IMR-90 (cell line): ENCODE data around the gene IP6K3. TPM values are rescaled to one million over a fixed set of nuclear protein-coding genes. Genes with fewer than 3 reads are reported as not detected.

ENCODE experiments used
- ATAC-seq: fragments of 200-7000 bp; cut with Tn5 transposase; 2 replicates; pipeline ENCODE4 v1.9.1; 2020; ENCODE audit warnings: low read depth, mild to moderate bottlenecking, moderate library complexity
- BruUV-seq: library from RNA; stranded (reverse); fragments of 400-500 nt; replicated peaks from 2 replicates; lab custom pipeline; 2021; lab: Mats Ljungman, UMichigan
- CTCF ChIA-PET: fragments of 300-600 bp; formaldehyde crosslinking; extraction: SDS; loops from one replicate; lab custom pipeline; 2021; ENCODE audit warnings: antibody characterized with exemption; lab: Yijun Ruan, JAX
- POLR2A ChIA-PET: fragments of 300-600 bp; sonication (Branson Sonifier 250); formaldehyde crosslinking; loops from one replicate; lab custom pipeline; 2022; ENCODE audit warnings: antibody characterized with exemption; ENCODE audit not compliant: unreplicated experiment; lab: Charles Lee
- DNase-seq: peaks from one replicate; pipeline ENCODE4 v3.0.0; 2013
- H2AFZ ChIP-seq: replicated peaks from 2 replicates; pipeline ENCODE3; 2013; ENCODE audit warnings: low read length, mild to moderate bottlenecking; ENCODE audit not compliant: poor library complexity
- H2AK5ac ChIP-seq: 2 replicates; pipeline ENCODE4 v1.6.1; 2013; ENCODE audit warnings: low read depth, low read length, inconsistent platforms
- H2AK9ac ChIP-seq: replicated peaks from 2 replicates; pipeline ENCODE3; 2013; ENCODE audit warnings: mild to moderate bottlenecking, low read depth, low read length, moderate library complexity; ENCODE audit not compliant: poor library complexity
- H2BK120ac ChIP-seq: 2 replicates; pipeline ENCODE4 v1.6.1; 2013; ENCODE audit warnings: low read depth, low read length, inconsistent platforms
- H2BK15ac ChIP-seq: 3 replicates; pipeline ENCODE4 v1.6.1; 2013; ENCODE audit warnings: low read depth, low read length, inconsistent platforms
- H2BK20ac ChIP-seq: 2 replicates; pipeline ENCODE4 v1.6.1; 2013; ENCODE audit warnings: low read depth, mild to moderate bottlenecking, inconsistent platforms, low read length, moderate library complexity
- H2BK5ac ChIP-seq: 2 replicates; pipeline ENCODE4 v1.6.1; 2013; ENCODE audit warnings: mild to moderate bottlenecking, low read depth, low read length, inconsistent platforms; ENCODE audit not compliant: poor library complexity, severe bottlenecking
- H3K14ac ChIP-seq: replicated peaks from 2 replicates; pipeline ENCODE4 v1.6.1; 2013; ENCODE audit warnings: low read depth, low read length, inconsistent platforms
- H3K18ac ChIP-seq: 2 replicates; pipeline ENCODE4 v1.6.1; 2013; ENCODE audit warnings: low read depth, low read length, control low read depth
- H3K23ac ChIP-seq: 2 replicates; pipeline ENCODE4 v1.6.1; 2013; ENCODE audit warnings: low read depth, low read length, inconsistent platforms
- H3K27ac ChIP-seq: 2 replicates; pipeline ENCODE4 v1.5.1; 2013; ENCODE audit warnings: mild to moderate bottlenecking, control low read depth, low read length; ENCODE audit not compliant: insufficient read depth
- H3K27me3 ChIP-seq: 2 replicates; pipeline ENCODE4 v1.6.1; 2013; ENCODE audit warnings: low read length; ENCODE audit not compliant: control insufficient read depth, insufficient read depth
- H3K36me3 ChIP-seq: 2 replicates; pipeline ENCODE4 v1.6.1; 2013; ENCODE audit warnings: low read length, mixed read lengths; ENCODE audit not compliant: control insufficient read depth, insufficient read depth
- H3K4ac ChIP-seq: 2 replicates; pipeline ENCODE4 v1.6.1; 2013; ENCODE audit warnings: low read depth, low read length, inconsistent platforms
- H3K4me1 ChIP-seq: 2 replicates; pipeline ENCODE4 v1.6.1; 2013; ENCODE audit warnings: low read length, mixed read lengths; ENCODE audit not compliant: control insufficient read depth, insufficient read depth
- H3K4me2 ChIP-seq: 2 replicates; pipeline ENCODE4 v1.6.1; 2013; ENCODE audit warnings: low read depth, mild to moderate bottlenecking, control low read depth, low read length, moderate library complexity
- H3K4me3 ChIP-seq: 2 replicates; pipeline ENCODE4 v1.5.1; 2013; ENCODE audit warnings: low read depth, mild to moderate bottlenecking, control low read depth, low read length, moderate library complexity; ENCODE audit not compliant: insufficient read depth
- H3K56ac ChIP-seq: 2 replicates; pipeline ENCODE4 v1.6.1; 2013; ENCODE audit warnings: low read length, inconsistent platforms; ENCODE audit not compliant: insufficient read depth; ENCODE audit errors: extremely low read depth
- H3K79me1 ChIP-seq, 2 experiments: 2 replicates each; pipeline ENCODE4 v1.6.1; 2013; ENCODE audit warnings: low read length in 2 of 2, inconsistent platforms in 1 of 2, low read depth in 1 of 2
- H3K9ac ChIP-seq: 2 replicates; pipeline ENCODE4 v1.6.1; 2013; ENCODE audit warnings: low read depth, low read length, control low read depth
- H3K9me1 ChIP-seq: 2 replicates; pipeline ENCODE4 v1.6.1; 2013; ENCODE audit warnings: low read length, inconsistent platforms; ENCODE audit not compliant: insufficient read depth
- H3K9me3 ChIP-seq: 2 replicates; pipeline ENCODE4 v1.6.1; 2013; ENCODE audit warnings: low read length; ENCODE audit not compliant: control insufficient read depth, insufficient read depth
- H4K20me1 ChIP-seq: 2 replicates; pipeline ENCODE4 v1.6.1; 2013; ENCODE audit warnings: low read length, inconsistent platforms; ENCODE audit not compliant: insufficient read depth
- H4K5ac ChIP-seq: 2 replicates; pipeline ENCODE4 v1.6.1; 2013; ENCODE audit warnings: mild to moderate bottlenecking, low read depth, low read length, control low read depth
- H4K8ac ChIP-seq, 2 experiments: 2 replicates each; pipeline ENCODE4 v1.6.1; 2013; ENCODE audit warnings: low read depth in 2 of 2, low read length in 2 of 2, control low read depth in 1 of 2, inconsistent platforms in 1 of 2
- H4K91ac ChIP-seq: 2 replicates; pipeline ENCODE4 v1.6.1; 2013; ENCODE audit warnings: low read depth, low read length, inconsistent platforms; ENCODE audit not compliant: insufficient read depth
- BHLHE40 ChIP-seq: fragments of 150-350 bp; IDR thresholded peaks from 2 replicates; pipeline ENCODE4 v1.6.1; 2016; ENCODE audit warnings: mild to moderate bottlenecking, low read depth, low read length
- CEBPB ChIP-seq: IDR thresholded peaks from 2 replicates; pipeline ENCODE4 v1.6.1; 2012; ENCODE audit warnings: low read depth, low read length, improper control_type of control experiment
- CHD1 ChIP-seq: IDR thresholded peaks from 2 replicates; pipeline ENCODE4 v1.6.1; 2012; ENCODE audit warnings: low read depth, low read length, improper control_type of control experiment
- FOS ChIP-seq: fragments of 150-350 bp; IDR thresholded peaks from 2 replicates; pipeline ENCODE4 v1.6.1; 2016; ENCODE audit warnings: low read depth, low read length
- MAFK ChIP-seq: IDR thresholded peaks from 2 replicates; pipeline ENCODE4 v1.6.1; 2012; ENCODE audit warnings: low read depth, low read length, improper control_type of control experiment
- MAZ ChIP-seq: IDR thresholded peaks from 2 replicates; pipeline ENCODE4 v1.6.1; 2012; ENCODE audit warnings: low read depth, mild to moderate bottlenecking, low read length, improper control_type of control experiment, moderate library complexity, borderline replicate concordance
- RAD21 ChIP-seq: IDR thresholded peaks from 2 replicates; pipeline ENCODE4 v1.6.1; 2012; ENCODE audit warnings: low read length, improper control_type of control experiment
- WGBS, 2 experiments: methylation state at CpG; one replicate each; pipeline versions ENCODE4 v1.1.5 to v1.1.7; 2013; ENCODE audit warnings: missing lambda C conversion rate in 2 of 2; ENCODE audit not compliant: insufficient read length in 1 of 2; ENCODE audit errors: extremely low coverage in 2 of 2; 5-methylcytosine and 5-hydroxymethylcytosine counted together
- dilution Hi-C: fragments of 300-500 bp; cut with HindIII; formaldehyde crosslinking; loops from one replicate; pipeline ENCODE4 v1.14.3; 2018; ENCODE audit warnings: low sequenced_read_pairs; ENCODE audit not compliant: unreplicated experiment
- in situ Hi-C: fragments of 300-500 bp; cut with MboI; formaldehyde crosslinking; loops from 3 replicates; pipeline ENCODE4 v1.14.3; 2019; ENCODE audit warnings: low sequenced_read_pairs, inconsistent platforms, mixed read lengths
- intact Hi-C: fragments of 100-400 bp; cut with micrococcal nuclease; formaldehyde crosslinking; loops from 2 replicates; pipeline ENCODE4 v1.10.0; 2022
- polyA plus RNA-seq, 3 experiments: library from polyadenylated mRNA; depleted of rRNA; stranded (reverse); fragments of >200 nt; gene quantifications; 2 replicates each; pipeline ENCODE4 v1.2.3, GENCODE V29; 2012; ENCODE audit warnings: low replicate concordance in 1 of 3
- total RNA-seq: library from RNA; depleted of rRNA; stranded (reverse); fragments of >200 nt; gene quantifications from 2 replicates; pipeline ENCODE4 v1.2.3, GENCODE V29; 2012
- TF ChIP-seq, protein P1 (sequence below): conservative IDR thresholded peaks from 2 replicates; pipeline ENCODE4 v1.5.1; 2012; ENCODE audit warnings: mild to moderate bottlenecking, low read depth, low read length, improper control_type of control experiment
- TF ChIP-seq, protein P2 (sequence below): fragments of 150-350 bp; IDR thresholded peaks from 2 replicates; pipeline ENCODE4 v1.6.1; 2016; ENCODE audit warnings: low read depth, mild to moderate bottlenecking, low read length, moderate library complexity, borderline replicate concordance

Gene IP6K3
- total and polyA plus RNA-seq, 2 of the 4 experiments (the other 2 are of a cell fraction): 0.18 to 0.51 TPM

DNA sequence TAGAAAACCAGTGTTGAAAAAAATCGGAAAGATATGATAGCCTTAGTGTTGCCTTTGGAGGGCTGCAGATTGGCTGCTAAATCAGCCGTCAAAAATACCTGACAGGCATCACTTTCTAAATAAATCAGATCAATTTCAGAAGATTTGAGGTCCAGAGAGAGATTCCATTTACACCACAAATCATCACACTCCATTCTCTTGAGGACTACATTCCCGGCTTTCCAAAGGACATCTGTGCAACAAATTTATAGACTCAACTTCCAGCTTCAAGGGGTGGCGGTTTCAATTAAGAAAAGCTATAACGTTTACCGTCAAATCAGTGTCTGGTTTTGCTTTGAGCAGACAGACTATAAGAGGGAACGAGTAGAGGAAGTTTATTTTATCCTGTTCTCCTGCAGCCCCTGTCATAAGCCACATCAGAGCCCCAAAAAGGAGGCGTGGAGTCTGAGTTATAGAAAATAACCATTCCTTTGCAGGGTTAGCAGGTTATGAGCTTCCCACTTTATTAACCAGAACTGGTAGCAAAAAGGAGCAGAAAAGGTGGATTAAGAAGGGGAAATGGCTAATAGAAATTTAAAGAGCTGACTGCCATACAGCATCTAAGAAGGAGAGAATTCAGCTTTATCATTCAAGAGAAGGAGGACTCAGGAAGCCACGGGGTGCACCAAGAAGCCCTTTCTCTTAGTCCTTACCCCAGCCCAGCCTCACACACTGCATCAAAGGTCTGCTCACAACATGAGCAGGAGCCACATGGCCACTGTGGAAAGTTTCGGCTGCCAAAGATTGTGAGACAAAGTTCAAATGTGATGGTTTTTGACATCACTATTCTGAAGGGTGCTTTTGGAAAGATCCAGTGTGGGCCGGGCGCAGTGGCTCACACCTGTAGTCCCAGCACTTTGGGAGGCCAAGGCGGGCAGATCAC lies 22.3 kb downstream of the IP6K3 start:
- ChIA-PET POLR2A (no interaction called here), CTCF (interaction anchor here (0.6 to 1.4 kb wide), 3 partner anchors 9 to 637 kb away, joined by 3 to 4 read pairs (median 3); partner anchors contain the start of gene UQCC2)
- H2AFZ ChIP-seq: no peak overlapping the region
- no peak overlapping the region for H2BK5ac ChIP-seq
- no peak overlapping the region for H3K9ac ChIP-seq
- no peak for TF ChIP-seq FOS
- no peak for TF ChIP-seq CEBPB
- TF ChIP-seq CHD1: no peak
- TF ChIP-seq BHLHE40: no peak
- no peak for TF ChIP-seq MAZ
- TF ChIP-seq MAFK: no peak
- TF ChIP-seq, protein P1, sequence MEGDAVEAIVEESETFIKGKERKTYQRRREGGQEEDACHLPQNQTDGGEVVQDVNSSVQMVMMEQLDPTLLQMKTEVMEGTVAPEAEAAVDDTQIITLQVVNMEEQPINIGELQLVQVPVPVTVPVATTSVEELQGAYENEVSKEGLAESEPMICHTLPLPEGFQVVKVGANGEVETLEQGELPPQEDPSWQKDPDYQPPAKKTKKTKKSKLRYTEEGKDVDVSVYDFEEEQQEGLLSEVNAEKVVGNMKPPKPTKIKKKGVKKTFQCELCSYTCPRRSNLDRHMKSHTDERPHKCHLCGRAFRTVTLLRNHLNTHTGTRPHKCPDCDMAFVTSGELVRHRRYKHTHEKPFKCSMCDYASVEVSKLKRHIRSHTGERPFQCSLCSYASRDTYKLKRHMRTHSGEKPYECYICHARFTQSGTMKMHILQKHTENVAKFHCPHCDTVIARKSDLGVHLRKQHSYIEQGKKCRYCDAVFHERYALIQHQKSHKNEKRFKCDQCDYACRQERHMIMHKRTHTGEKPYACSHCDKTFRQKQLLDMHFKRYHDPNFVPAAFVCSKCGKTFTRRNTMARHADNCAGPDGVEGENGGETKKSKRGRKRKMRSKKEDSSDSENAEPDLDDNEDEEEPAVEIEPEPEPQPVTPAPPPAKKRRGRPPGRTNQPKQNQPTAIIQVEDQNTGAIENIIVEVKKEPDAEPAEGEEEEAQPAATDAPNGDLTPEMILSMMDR: no peak
- no peak for TF ChIP-seq RAD21
- TF ChIP-seq, protein P2, sequence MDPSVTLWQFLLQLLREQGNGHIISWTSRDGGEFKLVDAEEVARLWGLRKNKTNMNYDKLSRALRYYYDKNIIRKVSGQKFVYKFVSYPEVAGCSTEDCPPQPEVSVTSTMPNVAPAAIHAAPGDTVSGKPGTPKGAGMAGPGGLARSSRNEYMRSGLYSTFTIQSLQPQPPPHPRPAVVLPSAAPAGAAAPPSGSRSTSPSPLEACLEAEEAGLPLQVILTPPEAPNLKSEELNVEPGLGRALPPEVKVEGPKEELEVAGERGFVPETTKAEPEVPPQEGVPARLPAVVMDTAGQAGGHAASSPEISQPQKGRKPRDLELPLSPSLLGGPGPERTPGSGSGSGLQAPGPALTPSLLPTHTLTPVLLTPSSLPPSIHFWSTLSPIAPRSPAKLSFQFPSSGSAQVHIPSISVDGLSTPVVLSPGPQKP: no peak
- H4K91ac ChIP-seq: no peak overlapping the region
- H3K4me2 ChIP-seq: no peak overlapping the region
- H3K36me3 ChIP-seq: no peaks in the 10 kb centered on the region
- no peak overlapping the region for H2AK5ac ChIP-seq
- no peak overlapping the region for H2BK15ac ChIP-seq
- no peak overlapping the region for H3K27ac ChIP-seq
- in situ Hi-C loops: no loop called here
- no peaks in the 10 kb centered on the region for H3K4me1 ChIP-seq
- H4K8ac ChIP-seq: no peak overlapping the region
- no peaks in the 10 kb centered on the region for H4K20me1 ChIP-seq
- H3K56ac ChIP-seq: no peak overlapping the region
- 87% methylated on average over 3 of the region's 13 CpGs; no CpG with 5 or more reads in 1 of the 2 experiments for WGBS, 2 experiments
- H3K79me1 ChIP-seq: no peaks in the 10 kb centered on the region
- H3K4ac ChIP-seq: no peak overlapping the region
- no peak overlapping the region for H2AK9ac ChIP-seq
- H3K23ac ChIP-seq: no peak overlapping the region
- no peak overlapping the region for H2BK20ac ChIP-seq
- no peak overlapping the region for H3K18ac ChIP-seq
- no TSS peak for BruUV-seq
- ATAC-seq (no peak), DNase-seq (no peak)
- no peaks in the 10 kb centered on the region for H3K9me1 ChIP-seq
- H3K14ac ChIP-seq: no peak overlapping the region
- no peak overlapping the region for H2BK120ac ChIP-seq
- H3K27me3 ChIP-seq: peaks cover 52% of the 10 kb centered on the region
- dilution Hi-C loops: no loop called here
- intact Hi-C loops: no loop called here
- H3K4me3 ChIP-seq: no peak overlapping the region
- no peaks in the 10 kb centered on the region for H3K9me3 ChIP-seq
- no peak overlapping the region for H4K5ac ChIP-seq
